K562 (cell line): Measurements from ENCODE around the gene SPATA31D1. TPM values are rescaled to one million over a fixed set of nuclear protein-coding genes. Genes with fewer than 3 reads are reported as not detected.

ENCODE experiments used
- ATAC-seq: fragments of 200-7000 bp; cut with Tn5 transposase; 3 replicates; pipeline ENCODE4 v1.9.1; 2020; ENCODE audit warnings: moderate library complexity
- BruUV-seq: library from RNA; stranded (reverse); fragments of 400-500 nt; replicated peaks from 2 replicates; lab custom pipeline; 2021; lab: Mats Ljungman, UMichigan
- CTCF ChIA-PET: fragments of 300-600 bp; formaldehyde crosslinking; extraction: SDS; loops from one replicate; lab custom pipeline; 2021; ENCODE audit warnings: low intra/inter-chr PET ratio; lab: Yijun Ruan, JAX
- POLR2A ChIA-PET: fragments of 300-600, 350-650 bp; sonication (Branson Sonifier 250); formaldehyde crosslinking; extraction: SDS; loops from one replicate; lab custom pipeline; 2021; ENCODE audit warnings: antibody characterized with exemption, inconsistent platforms; lab: Yijun Ruan, JAX
- DNase-seq, 4 experiments: peaks; one replicate each; pipeline versions ENCODE4 v3.0.0 to v3.0.0-alpha.2; 2011 to 2018; ENCODE audit warnings: low spot score in 3 of 4, mixed read lengths in 3 of 4; ENCODE audit errors: extremely low read depth in 1 of 4
- FAIRE-seq: peaks from 2 replicates; lab custom pipeline; 2011; peaks lifted over from hg19 to GRCh38; lab: Jason Lieb, UNC
- H2AFZ ChIP-seq: 2 replicates; pipeline ENCODE4 v1.6.0; 2011; ENCODE audit warnings: low read depth, low read length, control low read depth, inconsistent platforms
- H3K27ac ChIP-seq: fragments of 200-600 bp; 3 replicates; pipeline ENCODE4 v1.8.0; 2011; ENCODE audit warnings: low read depth, mild to moderate bottlenecking, control low read depth, inconsistent platforms, low read length, moderate library complexity, mixed read lengths; ENCODE audit errors: extremely low read depth
- H3K27me3 ChIP-seq, 2 experiments: fragments of 300-600 bp in 1 of 2; 2 replicates in 1 of 2; 3 replicates in 1 of 2; pipeline versions ENCODE4 v1.6.0 to v1.8.0; 2011; ENCODE audit warnings: inconsistent platforms in 2 of 2, low read length in 2 of 2, mild to moderate bottlenecking in 1 of 2, mixed read lengths in 1 of 2, moderate library complexity in 1 of 2; ENCODE audit not compliant: control insufficient read depth in 2 of 2, insufficient read depth in 2 of 2
- H3K36me3 ChIP-seq: fragments of 300-600 bp; 3 replicates; pipeline ENCODE4 v1.8.0; 2011; ENCODE audit warnings: mild to moderate bottlenecking, low read length, inconsistent platforms; ENCODE audit not compliant: control insufficient read depth, insufficient read depth
- H3K4me1 ChIP-seq, 2 experiments: fragments of 200-600 bp in 1 of 2; replicated peaks in 1 of 2; 2 replicates in 1 of 2; 3 replicates in 1 of 2; pipeline versions ENCODE4 v1.5.1 to v1.8.0; 2011; ENCODE audit warnings: inconsistent platforms in 2 of 2, low read length in 2 of 2, mild to moderate bottlenecking in 1 of 2, mixed read lengths in 1 of 2, moderate library complexity in 1 of 2; ENCODE audit not compliant: control insufficient read depth in 2 of 2, insufficient read depth in 2 of 2
- H3K4me2 ChIP-seq: 2 replicates; pipeline ENCODE4 v1.6.1; 2011; ENCODE audit warnings: low read length, control low read depth, inconsistent platforms, mixed read lengths; ENCODE audit not compliant: insufficient read depth
- H3K4me3 ChIP-seq: fragments of 200-600 bp; sonication (generic), shearing (Covaris generic); 2 replicates; pipeline ENCODE4 v1.5.1; 2016; ENCODE audit warnings: control low read depth, inconsistent platforms
- H3K79me2 ChIP-seq: fragments of 200-600 bp; 3 replicates; pipeline ENCODE4 v1.8.0; 2011; ENCODE audit warnings: low read length, inconsistent platforms; ENCODE audit not compliant: control insufficient read depth, insufficient read depth
- H3K9ac ChIP-seq, 2 experiments: 2 replicates each; pipeline versions ENCODE4 v1.6.0 to v1.6.1; 2011; ENCODE audit warnings: low read depth in 2 of 2, low read length in 2 of 2, control low read depth in 1 of 2, inconsistent platforms in 1 of 2, mild to moderate bottlenecking in 1 of 2, mixed read lengths in 1 of 2; ENCODE audit not compliant: insufficient read depth in 1 of 2
- H3K9me1 ChIP-seq: one replicate; pipeline ENCODE4 v1.6.0; 2011; ENCODE audit warnings: inconsistent platforms, mild to moderate bottlenecking, low read length, moderate library complexity; ENCODE audit not compliant: control insufficient read depth, insufficient read depth
- H3K9me3 ChIP-seq: replicated peaks from 2 replicates; pipeline ENCODE4 v1.5.1; 2011; ENCODE audit warnings: low read depth, low read length, inconsistent platforms; ENCODE audit not compliant: control insufficient read depth, insufficient read depth
- H4K20me1 ChIP-seq: replicated peaks from 2 replicates; pipeline ENCODE4 v1.6.1; 2011; ENCODE audit warnings: low read length, inconsistent platforms, mixed read lengths; ENCODE audit not compliant: control insufficient read depth, insufficient read depth
- ARID2 ChIP-seq: fragments of 450-650 bp; IDR thresholded peaks from 2 replicates; pipeline ENCODE4 v1.6.1; 2017; ENCODE audit warnings: antibody characterized with exemption, mild to moderate bottlenecking
- CHD4 ChIP-seq: fragments of 200-600 bp; sonication (generic); IDR thresholded peaks from 3 replicates; pipeline ENCODE4 v1.6.1; 2012; ENCODE audit warnings: low read depth, mild to moderate bottlenecking, mixed read lengths, low read length, inconsistent platforms; ENCODE audit not compliant: insufficient read depth, insufficient replicate concordance, poor library complexity, severe bottlenecking
- FOXP1 ChIP-seq: sonication (generic); formaldehyde crosslinking; IDR thresholded peaks from 2 replicates; pipeline ENCODE4 v1.8.0; 2022; ENCODE audit warnings: mild to moderate bottlenecking, missing genetic modification reagents
- ZBTB49 ChIP-seq: sonication (generic); formaldehyde crosslinking; IDR thresholded peaks from 2 replicates; pipeline ENCODE4 v1.8.0; 2022; ENCODE audit warnings: missing genetic modification reagents, mild to moderate bottlenecking, borderline replicate concordance
- WGBS: fragments of 100-300 bp; shearing (Covaris generic); methylation state at CpG from one replicate; pipeline ENCODE4 v1.1.6; 2016; ENCODE audit warnings: low coverage, mixed read lengths; ENCODE audit not compliant: insufficient coverage; ENCODE audit errors: missing lambda C conversion rate; 5-methylcytosine and 5-hydroxymethylcytosine counted together
- in situ Hi-C: fragments of 300-500 bp; cut with MboI; formaldehyde crosslinking; loops from 4 replicates; pipeline ENCODE4 v1.15.0; 2018; ENCODE audit warnings: inconsistent platforms, mixed read lengths
- intact Hi-C: fragments of 100-400 bp; cut with micrococcal nuclease; formaldehyde crosslinking; loops from 2 replicates; pipeline ENCODE4 v1.14.2; 2022
- polyA plus RNA-seq, 8 experiments: library from polyadenylated mRNA; depleted of rRNA in 4 of 8; stranded (reverse) in 5 of 8; unstranded in 3 of 8; fragments of >200 nt; fragmentation: Nextera tagmentation in 2 of 8; fragmentation: Illumina TruSeq in 1 of 8; extraction: Ambion mirVana in 2 of 8; extraction: Trizol in 1 of 8; gene quantifications; 2 replicates each; pipeline versions ENCODE4 v1.2.1 to v1.2.3, GENCODE V29; 2011 to 2014; ENCODE audit warnings: inconsistent platforms in 1 of 8, missing spikeins in 1 of 8
- total RNA-seq, 7 experiments: library from RNA; depleted of rRNA in 6 of 7; stranded (reverse); fragments of >200 nt in 6 of 7; fragmentation: Illumina TruSeq in 2 of 7; extraction: Trizol in 2 of 7; gene quantifications; 2 replicates each; pipeline versions ENCODE4 v1.2.1 to v1.2.3, GENCODE V29; 2011 to 2021; ENCODE audit warnings: low replicate concordance in 1 of 7

The SPATA31D1 gene
- total and polyA plus RNA-seq, 9 of the 15 experiments (the other 6 are each of a cell fraction or from before 2014, with no cell fraction given), result not detected

GRCh38 chr9:82024908-82025307, 36.3 kb downstream of the SPATA31D1 start:
- ATAC-seq, result no peak
- ChIA-PET POLR2A (no interaction called here), CTCF (no interaction called here)
- Histone ChIP-seq H3K27ac (no peak overlapping the region), H4K20me1 (no peaks in the 10 kb centered on the region), H3K9me1 (no peaks in the 10 kb centered on the region), H3K4me1 (no peaks in the 10 kb centered on the region), H3K4me2 (no peak overlapping the region), H2AFZ (no peak overlapping the region), H3K4me3 (no peak overlapping the region), H3K9me3 (no peaks in the 10 kb centered on the region), H3K9ac (no peak overlapping the region), H3K27me3 (no peaks in the 10 kb centered on the region), H3K36me3 (no peaks in the 10 kb centered on the region), H3K79me2 (no peaks in the 10 kb centered on the region)
- no peak for DNase-seq
- no peak for FAIRE-seq
- BruUV-seq, result no TSS peak
- intact Hi-C loops (no loop called here), in situ Hi-C loops (no loop called here)
- 0% methylated on average over 1 of the region's 1 CpG for WGBS
- TF ChIP-seq FOXP1 (CRISPR knock-in tag), result no peak
- no peak for TF ChIP-seq CHD4
- TF ChIP-seq ZBTB49, result no peak
- no peak for TF ChIP-seq ARID2
